Right lobe of liver (tissue), 6 donors: ENCODE data around the gene NSDHL. TPM values are rescaled to one million over a fixed set of nuclear protein-coding genes. Genes with fewer than 3 reads are reported as not detected.
A peak's percentile ranks its signal among the peaks of the same experiment; 100 is the strongest.
"Not testable (repeated sequence)": the region's sequence is repeated elsewhere in the genome, so short reads cannot be mapped to it uniquely, and the experiment has no call there.

ENCODE experiments used
- ATAC-seq, 4 donors: fragments of 200-7000 bp; cut with Tn5 transposase; one replicate each; pipeline ENCODE4 v1.9.1; 2020; ENCODE audit warnings: mild to moderate bottlenecking in 4 of 4, moderate library complexity in 4 of 4
- DNase-seq, 3 donors: peaks; one replicate each; pipeline ENCODE4 v3.0.0-alpha.2; 2020
- H3K27ac ChIP-seq, 3 donors: fragments of 200-600 bp; one replicate each; pipeline ENCODE4 v1.8.0; 2022
- H3K27me3 ChIP-seq, 2 donors: fragments of 200-600 bp; one replicate each; pipeline ENCODE4 v1.8.0; 2022
- H3K36me3 ChIP-seq, 4 donors: fragments of 200-600 bp; sonication (generic) in 1 of 4; one replicate each; pipeline versions ENCODE4 v1.5.1 to v1.8.0; 2017 to 2022; ENCODE audit warnings: control low read depth in 1 of 4
- H3K4me1 ChIP-seq, 4 donors: fragments of 200-600 bp; sonication (generic) in 1 of 4; one replicate each; pipeline versions ENCODE4 v1.5.1 to v1.8.0; 2017 to 2022; ENCODE audit warnings: control low read depth in 1 of 4
- H3K4me3 ChIP-seq, 3 donors: fragments of 200-600 bp; one replicate each; pipeline ENCODE4 v1.8.0; 2022
- H3K9me3 ChIP-seq, 4 donors: fragments of 200-600 bp; sonication (generic) in 1 of 4; one replicate each; pipeline versions ENCODE4 v1.5.1 to v1.8.0; 2017 to 2022; ENCODE audit warnings: control low read depth in 1 of 4
- POLR2A ChIP-seq: fragments of 450-650 bp; IDR thresholded peaks from one replicate; pipeline ENCODE4 v1.6.1; 2017; ENCODE audit warnings: antibody characterized with exemption, mild to moderate bottlenecking
- WGBS: methylation state at CpG from one replicate; pipeline ENCODE4 v1.1.6; 2018; ENCODE audit warnings: low coverage, low lambda C conversion rate; ENCODE audit not compliant: insufficient coverage; ENCODE audit errors: missing lambda C conversion rate; 5-methylcytosine and 5-hydroxymethylcytosine counted together
- intact Hi-C, 2 donors: fragments of 100-400 bp; cut with DNase I; formaldehyde crosslinking; loops; one replicate each; pipeline versions ENCODE4 v1.11.2 to v1.14.1; 2022
- total RNA-seq, 6 experiments: library from RNA; depleted of rRNA in 2 of 6; stranded (reverse); fragments of >200 nt in 2 of 6; fragmentation: NEBNext Ultra II Directional in 3 of 6; extraction: Animal tissue kit (Norgen Biotek cat#: 25700) in 3 of 6; gene quantifications; one replicate each; pipeline versions ENCODE4 v1.1.0 to v1.2.4, GENCODE V29; 2016 to 2023
- TF ChIP-seq, protein P1 (sequence below), 4 donors: fragments of 200-600 bp in 3 of 4; fragments of 450-650 bp in 1 of 4; IDR thresholded peaks; one replicate each; pipeline versions ENCODE4 v1.5.1 to v1.8.0; 2016 to 2022; ENCODE audit warnings: antibody characterized with exemption in 4 of 4, mild to moderate bottlenecking in 2 of 4
- donor health status: DM: no; HTN: yes; CAD: no.
- donor health status: DM: no; HTN: no; CAD: no.
- donor health status: DM: no; HTN: no; CAD: no.
- donor health status: DM: no; HTN: yes; CAD: no.
- donor health status: DM: no; HTN: yes; CAD: no.

Gene NSDHL
- total RNA-seq, 6 experiments from 2014 or later, result 16.1 to 38.2 (median 20.9) TPM

GRCh38 chrX:152905081-152905420 is 74.2 kb downstream of the NSDHL start:
- DNase-seq, result peak in 1 of 3 donors; percentile 42

DNA sequence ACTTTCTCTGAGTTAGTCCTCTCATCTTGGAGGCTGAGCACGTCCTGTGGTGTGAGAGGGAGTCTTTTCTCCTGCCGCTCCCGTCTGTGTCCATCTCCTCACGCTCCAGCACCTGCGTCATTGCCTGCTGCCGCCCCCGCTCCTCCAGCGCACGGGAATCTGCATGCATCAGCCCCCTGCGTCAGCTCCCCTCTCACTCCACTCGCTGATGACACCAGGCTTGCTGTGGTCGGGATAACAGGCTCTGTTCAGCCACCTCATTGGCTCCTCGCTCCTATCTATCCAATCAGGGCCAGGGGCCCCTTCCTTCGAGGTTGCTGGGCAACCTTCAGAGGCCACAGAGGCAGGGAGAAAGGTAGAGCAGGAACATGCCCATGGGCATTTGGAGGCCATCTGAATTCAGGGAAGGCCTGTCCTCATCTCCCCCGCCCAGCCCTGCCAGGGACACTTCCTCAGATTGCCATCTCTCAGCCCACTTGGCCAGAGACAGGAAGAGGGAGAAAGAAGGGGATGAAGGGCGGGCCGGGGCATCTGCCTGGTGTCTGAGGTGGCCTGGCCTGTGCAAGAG is 76.3 kb downstream of the NSDHL start:
- Histone ChIP-seq H3K4me1 (no peaks in the 10 kb centered on the region), H3K9me3 (no peaks in the 10 kb centered on the region), H3K27ac (no peak overlapping the region), H3K27me3 (peaks cover 0 to 7% of the 10 kb centered on the region in 2 donors), H3K4me3 (no peak overlapping the region), H3K36me3 (no peaks in the 10 kb centered on the region)
- DNase-seq, result no peak
- no peak for ATAC-seq
- 64% methylated on average over 14 of the region's 17 CpGs for WGBS
- intact Hi-C loops, result no loop called here
- TF ChIP-seq POLR2A, result no peak
- TF ChIP-seq, protein P1, sequence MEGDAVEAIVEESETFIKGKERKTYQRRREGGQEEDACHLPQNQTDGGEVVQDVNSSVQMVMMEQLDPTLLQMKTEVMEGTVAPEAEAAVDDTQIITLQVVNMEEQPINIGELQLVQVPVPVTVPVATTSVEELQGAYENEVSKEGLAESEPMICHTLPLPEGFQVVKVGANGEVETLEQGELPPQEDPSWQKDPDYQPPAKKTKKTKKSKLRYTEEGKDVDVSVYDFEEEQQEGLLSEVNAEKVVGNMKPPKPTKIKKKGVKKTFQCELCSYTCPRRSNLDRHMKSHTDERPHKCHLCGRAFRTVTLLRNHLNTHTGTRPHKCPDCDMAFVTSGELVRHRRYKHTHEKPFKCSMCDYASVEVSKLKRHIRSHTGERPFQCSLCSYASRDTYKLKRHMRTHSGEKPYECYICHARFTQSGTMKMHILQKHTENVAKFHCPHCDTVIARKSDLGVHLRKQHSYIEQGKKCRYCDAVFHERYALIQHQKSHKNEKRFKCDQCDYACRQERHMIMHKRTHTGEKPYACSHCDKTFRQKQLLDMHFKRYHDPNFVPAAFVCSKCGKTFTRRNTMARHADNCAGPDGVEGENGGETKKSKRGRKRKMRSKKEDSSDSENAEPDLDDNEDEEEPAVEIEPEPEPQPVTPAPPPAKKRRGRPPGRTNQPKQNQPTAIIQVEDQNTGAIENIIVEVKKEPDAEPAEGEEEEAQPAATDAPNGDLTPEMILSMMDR (IDR thresholded peaks at IDR 0.05), result no peak

More at GRCh38 chrX:152905081-152905420, 74.2 kb downstream of the NSDHL start:
- Histone ChIP-seq H3K27me3 (peaks cover 0 to 7% of the 10 kb centered on the region in 2 donors), H3K4me1 (no peaks in the 10 kb centered on the region), H3K4me3 (no peak overlapping the region), H3K27ac (no peak overlapping the region), H3K36me3 (no peaks in the 10 kb centered on the region), H3K9me3 (no peaks in the 10 kb centered on the region)
- WGBS, result 57% methylated on average over 5 of the region's 8 CpGs
- TF ChIP-seq, protein P1 (IDR thresholded peaks at IDR 0.05), result no peak
- no peak for TF ChIP-seq POLR2A
- no peak for ATAC-seq
- intact Hi-C loops, result no loop called here

- H3K4me1 ChIP-seq, result no peaks in the 10 kb centered on the region
- H3K27ac ChIP-seq, result no peak overlapping the region
- H3K9me3 ChIP-seq, result no peaks in the 10 kb centered on the region
- 80% methylated on average over 2 of the region's 14 CpGs for WGBS
- no peak for DNase-seq
- no peak for ATAC-seq
- intact Hi-C loops, result no loop called here
- no peaks in the 10 kb centered on the region for H3K36me3 ChIP-seq
- peaks cover 0 to 7% of the 10 kb centered on the region in 2 donors for H3K27me3 ChIP-seq
- no peak overlapping the region for H3K4me3 ChIP-seq
- TF ChIP-seq POLR2A, result no peak
- TF ChIP-seq, protein P1 (IDR thresholded peaks at IDR 0.05), result no peak
Observed at GRCh38 chrX:152908486-152908885, 77.6 kb downstream of the NSDHL start.

DNA sequence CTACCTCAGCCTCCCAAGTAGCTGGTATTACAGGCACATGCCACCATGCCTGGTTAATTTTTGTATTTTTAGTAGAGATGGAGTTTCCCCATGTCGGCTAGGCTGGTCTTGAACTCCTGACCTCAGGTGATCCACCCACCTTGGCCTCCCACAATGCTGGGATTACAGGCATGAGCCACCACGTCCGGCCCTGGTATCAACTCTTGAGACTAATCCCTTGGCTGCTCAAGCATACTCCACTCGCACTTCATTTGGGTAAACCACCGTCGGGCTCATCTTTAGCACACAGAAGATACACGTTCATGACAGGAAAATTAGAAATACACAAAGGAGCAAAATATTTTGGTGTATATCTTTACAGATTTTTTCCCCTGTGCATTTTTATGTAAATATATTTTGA is 79.2 kb downstream of the NSDHL start:
- DNase-seq, H3K36me3 ChIP-seq, H3K4me1 ChIP-seq, H3K27ac ChIP-seq, H3K27me3 ChIP-seq, ATAC-seq, intact Hi-C loops, H3K4me3 ChIP-seq, H3K9me3 ChIP-seq: not testable (repeated sequence)
- 82% methylated on average over 6 of the region's 7 CpGs for WGBS

DNA sequence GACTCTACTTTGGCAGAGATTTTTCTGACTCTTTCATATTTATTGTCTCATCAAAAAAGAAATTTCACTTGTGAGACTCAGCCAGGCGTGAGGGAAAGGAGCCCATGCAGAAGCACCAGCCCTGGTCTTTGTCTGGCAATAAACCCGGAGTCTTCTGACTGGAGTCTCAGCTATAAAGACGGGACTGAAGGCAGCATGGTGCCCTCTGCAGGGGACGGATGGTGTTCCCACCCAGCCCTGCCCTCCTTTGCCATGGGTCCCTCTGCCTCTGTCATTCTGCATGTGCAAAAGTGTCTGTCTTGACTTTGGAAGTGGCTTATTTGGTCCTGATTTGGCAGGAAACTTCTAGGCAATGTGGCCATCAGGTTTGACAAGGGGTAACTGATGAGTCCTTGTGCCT is 81.2 kb downstream of the NSDHL start:
- Histone ChIP-seq H3K4me3 (no peak overlapping the region), H3K4me1 (no peaks in the 10 kb centered on the region), H3K27ac (no peak overlapping the region), H3K9me3 (no peaks in the 10 kb centered on the region), H3K36me3 (no peaks in the 10 kb centered on the region), H3K27me3 (no peaks in the 10 kb centered on the region)
- DNase-seq, result no peak
- intact Hi-C loops, result no loop called here
- TF ChIP-seq, protein P1 (IDR thresholded peaks at IDR 0.05), result no peak
- no peak for TF ChIP-seq POLR2A
- 61% methylated on average over 4 of the region's 4 CpGs for WGBS
- ATAC-seq, result no peak
